Body of pancreas (tissue), 4 donors: ENCODE data around the gene PTPRM.

Source experiments
- CTCF ChIP-seq, 7 experiments: fragments of 450-650 bp in 4 of 7; fragments of 200-600 bp in 3 of 7; sonication (generic) in 3 of 7; IDR thresholded peaks; one replicate each; pipeline ENCODE4 v1.5.1; 2016 to 2019; ENCODE audit warnings: antibody characterized with exemption in 7 of 7
- POLR2A ChIP-seq, 3 donors: fragments of 450-650 bp; IDR thresholded peaks; one replicate each; pipeline ENCODE4 v1.6.1; 2016; ENCODE audit warnings: antibody characterized with exemption in 3 of 3, mild to moderate bottlenecking in 2 of 3

GRCh38 chr18:8290435-8290834 is 723.3 kb downstream of the PTPRM start:
- no peak for TF ChIP-seq CTCF (IDR thresholded peaks at IDR 0.05)
- TF ChIP-seq POLR2A (IDR thresholded peaks at IDR 0.05), result no peak
